Measurements from ENCODE around the gene PYGM.

GRCh38 chr11:64724863-64725532 is 34.8 kb downstream of the PYGM start:
- TF ChIP-seq CTCF (IDR thresholded peaks at IDR 0.05) (no peak), POLR2A (IDR thresholded peaks at IDR 0.05) (no peak)
